Measurements from ENCODE around the gene FSHB. TPM values are rescaled to one million over a fixed set of nuclear protein-coding genes. Genes with fewer than 3 reads are reported as not detected.
"Not testable (repeated sequence)": the region's sequence is repeated elsewhere in the genome, so short reads cannot be mapped to it uniquely, and the experiment has no call there.

FSHB gene
- total RNA-seq, result not detected in 2 replicates

DNA sequence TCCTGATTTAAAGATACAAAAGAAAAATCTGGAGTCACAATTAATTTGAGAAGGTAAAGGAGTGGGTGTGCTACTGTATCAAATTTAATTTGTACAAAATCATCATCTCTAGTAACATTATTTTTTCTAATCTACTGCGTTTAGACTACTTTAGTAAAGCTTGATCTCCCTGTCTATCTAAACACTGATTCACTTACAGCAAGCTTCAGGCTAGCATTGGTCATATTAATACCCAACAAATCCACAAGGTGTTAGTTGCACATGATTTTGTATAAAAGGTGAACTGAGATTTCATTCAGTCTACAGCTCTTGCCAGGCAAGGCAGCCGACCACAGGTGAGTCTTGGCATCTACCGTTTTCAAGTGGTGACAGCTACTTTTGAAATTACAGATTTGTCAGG lies at the start of gene FSHB:
Gene FSHB (plus strand): TSS at position 301 of the 400 bp plus-strand sequence. CDS start 889 bp downstream, outside the sequence.
- H3K4me1 Mint-ChIP-seq, result no peaks in the 10 kb centered on the region
- DNase-seq, result no peak

DNA sequence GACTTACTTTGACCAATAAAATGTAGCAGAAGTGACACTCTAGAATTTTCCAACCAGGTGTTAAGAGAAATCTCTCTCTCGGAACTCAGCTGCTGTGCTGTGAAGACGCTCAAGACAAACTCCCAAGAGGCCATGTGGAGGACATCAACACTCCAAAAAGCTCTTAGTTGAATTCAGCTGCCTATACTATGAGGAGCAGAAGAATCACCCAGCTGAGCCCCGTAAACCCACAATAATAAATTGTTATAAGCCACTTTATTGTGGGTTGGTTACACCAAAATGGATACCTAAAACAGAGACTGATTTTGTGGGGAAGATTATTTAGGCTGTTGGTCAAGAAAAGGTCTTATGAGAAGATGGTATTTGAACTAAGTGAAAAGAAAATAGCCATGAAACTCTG lies 44.1 kb upstream of the FSHB start:
- Mint-ChIP-seq H3K27me3 (no peaks in the 10 kb centered on the region), H3K4me3 (no peak overlapping the region), H3K27ac (no peak overlapping the region), H3K9me3 (no peaks in the 10 kb centered on the region), H3K4me1 (no peaks in the 10 kb centered on the region), H3K36me3 (ENCODE audit: low read depth) (no peaks in the 10 kb centered on the region)
- intact Hi-C loops (cut with micrococcal nuclease), result no loop called here
- no peak for DNase-seq

More for the DNA sequence above, at the start of gene FSHB:
- Mint-ChIP-seq H3K9me3 (peaks cover 7% of the 10 kb centered on the region), H3K27me3 (no peaks in the 10 kb centered on the region), H3K4me3 (no peak within 1 kb of the TSS), H3K27ac (no peak within 1 kb of the TSS), H3K36me3 (ENCODE audit: low read depth) (no peaks in the 10 kb centered on the region)
- intact Hi-C loops (cut with micrococcal nuclease), result no loop called here

DNA sequence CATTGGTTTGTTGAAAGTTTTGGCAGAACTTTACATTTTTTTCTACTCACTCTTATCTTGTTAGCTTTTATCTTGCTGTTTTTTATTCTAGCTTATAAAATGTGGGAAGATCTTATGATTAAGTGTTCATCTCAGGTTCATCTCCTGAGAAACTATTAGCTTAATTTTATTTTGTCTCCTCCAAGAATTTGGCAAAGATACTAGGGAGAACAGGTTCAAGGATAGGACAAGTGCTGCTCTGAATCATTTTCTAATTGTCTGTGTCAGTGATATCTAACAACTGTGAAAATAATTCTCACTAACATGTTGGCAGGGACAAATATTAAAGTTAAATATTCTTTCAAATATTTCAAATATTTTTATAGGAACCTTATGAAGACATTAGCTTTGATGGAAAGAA lies 38.2 kb upstream of the FSHB start:
- H3K4me3 Mint-ChIP-seq, result no peak overlapping the region
- no peak overlapping the region for H3K27ac Mint-ChIP-seq
- no peaks in the 10 kb centered on the region for H3K9me3 Mint-ChIP-seq
- H3K4me1 Mint-ChIP-seq, result no peaks in the 10 kb centered on the region
- DNase-seq, result no peak
- H3K27me3 Mint-ChIP-seq, result peaks cover 2% of the 10 kb centered on the region
- H3K36me3 Mint-ChIP-seq (ENCODE audit: low read depth), result no peaks in the 10 kb centered on the region
- intact Hi-C loops (cut with micrococcal nuclease), result no loop called here

DNA sequence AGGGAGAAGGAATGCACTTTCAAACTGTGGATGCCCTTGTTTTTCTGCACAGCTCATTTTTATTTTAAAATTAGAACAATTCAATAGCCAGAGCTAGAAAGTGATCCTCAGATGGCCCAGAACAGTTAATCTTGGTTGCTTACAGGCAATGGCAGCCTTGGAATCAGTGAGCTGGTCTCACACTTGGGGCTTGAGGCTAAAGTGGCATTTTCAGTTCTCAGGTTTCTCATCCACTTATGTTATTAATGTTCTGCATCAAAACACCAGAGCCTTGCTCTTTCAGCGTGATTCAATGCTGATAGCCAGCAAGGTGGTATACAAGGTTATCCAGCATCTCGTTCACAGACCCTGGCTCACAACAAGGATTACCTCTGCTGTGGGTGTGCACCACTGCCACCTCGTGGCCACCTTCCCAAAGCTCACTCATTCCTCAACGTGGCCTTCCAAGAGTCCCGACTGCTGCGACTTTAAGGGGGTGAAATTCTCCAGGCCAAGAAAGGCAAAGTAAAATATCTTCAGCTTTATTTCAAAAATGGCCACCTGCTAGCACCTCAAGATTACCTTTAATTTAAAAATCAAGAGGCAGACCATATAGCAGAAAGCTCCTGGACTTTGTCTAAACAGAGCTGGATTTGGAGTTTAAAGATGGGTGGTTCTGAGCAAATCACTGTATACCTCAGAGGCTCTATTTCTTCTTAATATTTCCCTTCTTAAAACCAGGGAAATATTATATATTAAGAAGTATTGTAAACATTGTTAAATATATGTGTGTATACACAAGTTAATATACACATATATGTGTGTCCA lies 34.2 kb upstream of the FSHB start:
- intact Hi-C loops (cut with micrococcal nuclease), result no loop called here
- peaks cover 2% of the 10 kb centered on the region for H3K27me3 Mint-ChIP-seq
- peak; percentile 78 for DNase-seq
- no peak overlapping the region for H3K27ac Mint-ChIP-seq
- H3K4me1 Mint-ChIP-seq, result no peaks in the 10 kb centered on the region
- H3K4me3 Mint-ChIP-seq, result no peak overlapping the region
- no peaks in the 10 kb centered on the region for H3K36me3 Mint-ChIP-seq (ENCODE audit: low read depth)
- no peaks in the 10 kb centered on the region for H3K9me3 Mint-ChIP-seq

DNA sequence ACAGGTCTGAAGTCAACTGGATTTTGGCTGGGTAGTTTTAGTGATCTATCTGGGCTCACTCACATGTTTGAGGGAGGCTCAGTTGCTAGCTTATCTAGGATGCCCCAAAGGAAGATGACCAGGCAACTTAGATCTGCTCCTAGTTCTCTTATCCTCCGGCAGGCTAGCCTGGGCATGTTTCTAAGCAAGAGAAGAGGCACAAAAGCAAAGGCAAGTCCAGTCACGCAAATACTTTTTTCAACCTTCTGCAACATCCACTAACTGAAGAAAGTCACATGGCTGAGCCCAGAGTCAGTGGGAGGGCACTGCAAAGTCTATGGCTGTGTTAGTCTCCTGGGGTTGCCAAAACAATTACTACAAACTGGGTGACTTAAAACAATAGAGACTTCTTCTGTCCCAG lies 32.9 kb upstream of the FSHB start:
- H3K27me3 Mint-ChIP-seq, result no peaks in the 10 kb centered on the region
- intact Hi-C loops (cut with micrococcal nuclease), result no loop called here
- H3K27ac Mint-ChIP-seq, result no peak overlapping the region
- no peaks in the 10 kb centered on the region for H3K4me1 Mint-ChIP-seq
- no peak for DNase-seq
- no peaks in the 10 kb centered on the region for H3K36me3 Mint-ChIP-seq (ENCODE audit: low read depth)
- no peaks in the 10 kb centered on the region for H3K9me3 Mint-ChIP-seq
- H3K4me3 Mint-ChIP-seq, result no peak overlapping the region

DNA sequence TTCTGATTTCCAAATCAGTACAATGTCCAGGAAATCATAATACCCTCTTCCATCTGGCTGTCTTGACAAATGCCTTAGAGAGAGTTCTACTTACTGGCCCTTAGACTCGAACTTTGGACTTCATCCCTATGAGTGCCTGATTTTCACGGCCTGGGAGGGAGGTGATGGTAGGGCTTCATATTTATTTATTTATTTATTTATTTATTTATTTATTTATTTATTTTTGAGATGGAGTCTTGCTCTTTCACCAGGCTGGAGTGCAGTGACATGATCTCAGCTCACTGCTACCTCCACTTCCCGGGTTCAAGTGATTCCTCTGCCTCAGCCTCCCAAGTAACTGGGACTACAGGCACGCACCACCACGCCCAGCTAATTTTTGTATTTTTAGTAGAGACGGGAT lies 27.8 kb upstream of the FSHB start:
- H3K27me3 Mint-ChIP-seq; H3K27ac Mint-ChIP-seq; H3K9me3 Mint-ChIP-seq; H3K36me3 Mint-ChIP-seq (ENCODE audit: low read depth); intact Hi-C loops (cut with micrococcal nuclease); H3K4me1 Mint-ChIP-seq; DNase-seq; H3K4me3 Mint-ChIP-seq: not testable (repeated sequence)

DNA sequence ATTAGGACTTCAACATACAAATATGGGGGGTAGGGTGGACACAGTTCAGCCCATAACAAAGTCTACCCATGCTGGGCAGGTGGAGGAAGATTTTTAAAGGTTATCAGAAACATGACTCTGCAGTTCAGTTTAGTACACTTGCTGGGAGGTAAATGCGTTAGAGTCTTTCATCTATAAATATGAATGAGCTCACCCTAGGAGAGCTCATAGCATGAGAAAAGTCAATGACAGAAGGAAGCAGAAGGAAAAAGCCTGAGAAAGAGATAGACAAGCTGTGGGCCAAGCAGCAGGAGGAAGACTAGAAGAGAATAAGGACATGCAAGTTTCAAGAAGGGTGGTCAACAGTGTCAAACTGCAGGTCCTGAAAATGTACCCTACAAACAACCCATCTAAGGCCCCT lies 27.0 kb upstream of the FSHB start:
- intact Hi-C loops (cut with micrococcal nuclease), result no loop called here
- Mint-ChIP-seq H3K4me3 (no peak overlapping the region), H3K27me3 (no peaks in the 10 kb centered on the region), H3K27ac (no peak overlapping the region), H3K9me3 (no peaks in the 10 kb centered on the region), H3K36me3 (ENCODE audit: low read depth) (no peaks in the 10 kb centered on the region), H3K4me1 (no peaks in the 10 kb centered on the region)
- DNase-seq, result no peak

DNA sequence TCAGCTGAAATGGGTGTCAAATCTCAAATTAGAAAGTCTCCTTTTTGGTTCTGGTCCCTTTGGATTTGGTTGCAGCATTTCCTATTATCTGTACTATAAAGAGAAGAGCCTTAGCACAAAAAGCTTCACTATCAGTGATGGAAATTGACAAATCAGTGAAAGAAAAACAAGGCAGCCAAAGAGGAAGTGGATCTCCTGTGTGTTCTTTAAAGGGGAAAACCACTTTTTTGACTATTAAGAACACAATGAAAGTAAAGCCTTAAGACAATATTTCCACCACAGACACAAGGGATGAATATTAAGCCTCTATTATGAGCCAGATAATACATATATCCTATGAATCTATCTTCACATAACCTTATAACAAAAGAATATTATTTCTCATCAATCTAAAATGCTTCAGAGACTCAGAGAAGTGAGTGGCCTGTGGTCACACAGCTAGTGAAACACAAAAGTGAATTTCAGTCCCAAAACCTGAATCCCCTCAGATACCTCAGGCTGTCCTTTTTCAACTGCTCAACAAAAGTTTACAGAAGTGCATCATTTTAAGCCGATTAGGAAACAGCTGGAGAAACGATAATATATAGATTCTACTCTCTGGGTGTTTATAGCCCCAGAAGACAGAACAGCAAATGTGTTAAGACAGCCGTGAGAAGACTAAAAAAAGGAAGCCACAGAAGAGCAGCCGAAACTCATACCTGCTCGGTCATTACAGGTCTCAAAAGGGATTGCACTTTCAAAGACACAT lies 24.4 kb upstream of the FSHB start:
- Mint-ChIP-seq H3K4me1 (no peaks in the 10 kb centered on the region), H3K4me3 (no peak overlapping the region), H3K9me3 (no peaks in the 10 kb centered on the region), H3K27ac (no peak overlapping the region), H3K36me3 (ENCODE audit: low read depth) (no peaks in the 10 kb centered on the region), H3K27me3 (no peaks in the 10 kb centered on the region)
- DNase-seq, result no peak
- intact Hi-C loops (cut with micrococcal nuclease), result no loop called here

DNA sequence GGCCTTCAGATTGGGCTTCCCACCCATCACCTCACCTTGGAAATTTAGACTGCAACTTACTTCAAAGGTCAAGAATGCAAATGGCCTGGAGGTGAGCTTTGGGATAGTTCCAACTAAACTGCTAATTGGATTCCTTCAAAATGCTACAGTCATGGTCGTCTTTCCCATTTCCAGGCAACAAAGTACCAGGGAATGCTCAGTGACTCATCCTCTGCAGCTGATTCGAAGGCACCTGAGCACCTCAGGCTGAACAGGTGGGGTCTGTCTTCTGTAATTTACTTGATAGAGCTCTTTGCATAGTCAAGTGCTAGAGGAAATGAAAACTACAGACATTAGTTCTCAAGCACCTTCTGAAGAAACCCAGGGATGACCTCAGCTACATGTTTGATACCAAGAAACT lies 20.5 kb upstream of the FSHB start:
- no peaks in the 10 kb centered on the region for H3K27me3 Mint-ChIP-seq
- no peak overlapping the region for H3K4me3 Mint-ChIP-seq
- no peaks in the 10 kb centered on the region for H3K36me3 Mint-ChIP-seq (ENCODE audit: low read depth)
- no peaks in the 10 kb centered on the region for H3K4me1 Mint-ChIP-seq
- intact Hi-C loops (cut with micrococcal nuclease), result no loop called here
- H3K9me3 Mint-ChIP-seq, result no peaks in the 10 kb centered on the region
- no peak for DNase-seq
- H3K27ac Mint-ChIP-seq, result no peak overlapping the region

DNA sequence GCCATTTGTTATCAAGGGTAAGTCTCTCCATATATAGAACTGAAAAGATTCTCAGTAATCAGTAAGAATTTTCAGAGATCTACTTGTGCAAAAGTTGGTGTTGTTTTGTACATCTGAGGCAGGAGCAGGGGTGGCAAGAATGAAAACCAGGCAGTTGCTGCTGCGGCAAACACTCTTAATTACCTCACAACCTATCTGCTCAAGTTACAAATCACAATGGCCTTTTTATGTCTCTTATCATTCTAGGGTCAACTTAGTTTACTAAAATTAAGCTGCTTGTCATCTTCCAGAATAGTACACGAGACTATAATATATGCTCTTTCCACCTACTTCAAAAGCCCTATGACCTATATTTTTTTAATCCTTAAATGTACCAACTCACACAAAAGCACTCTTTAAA lies 14.3 kb upstream of the FSHB start:
- no peaks in the 10 kb centered on the region for H3K36me3 Mint-ChIP-seq (ENCODE audit: low read depth)
- no peaks in the 10 kb centered on the region for H3K4me1 Mint-ChIP-seq
- no peak overlapping the region for H3K27ac Mint-ChIP-seq
- intact Hi-C loops (cut with micrococcal nuclease), result no loop called here
- H3K4me3 Mint-ChIP-seq, result no peak overlapping the region
- H3K9me3 Mint-ChIP-seq, result no peaks in the 10 kb centered on the region
- no peak for DNase-seq
- no peaks in the 10 kb centered on the region for H3K27me3 Mint-ChIP-seq

DNA sequence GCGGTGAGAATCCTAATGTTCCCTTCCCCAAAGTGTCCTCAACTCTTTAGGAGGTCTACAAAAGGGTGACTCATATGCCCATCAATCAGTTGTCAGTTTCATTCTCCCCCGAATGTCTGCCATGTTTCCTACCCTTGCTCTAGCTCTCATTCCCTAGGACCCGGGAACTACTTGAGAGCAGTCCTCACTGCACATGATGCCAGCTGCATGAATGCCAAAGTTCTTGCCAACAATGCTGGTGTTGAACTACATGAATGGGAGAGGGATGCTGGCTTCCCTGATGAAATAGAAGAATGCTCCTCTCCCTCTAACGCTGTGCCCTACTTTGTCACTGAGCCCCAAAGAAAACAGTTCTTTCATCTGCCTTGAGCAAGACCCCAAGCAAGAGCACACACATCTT lies 12.5 kb upstream of the FSHB start:
- Mint-ChIP-seq H3K27me3 (no peaks in the 10 kb centered on the region), H3K4me1 (no peaks in the 10 kb centered on the region), H3K27ac (no peak overlapping the region), H3K4me3 (no peak overlapping the region), H3K36me3 (ENCODE audit: low read depth) (no peaks in the 10 kb centered on the region), H3K9me3 (no peaks in the 10 kb centered on the region)
- intact Hi-C loops (cut with micrococcal nuclease), result no loop called here
- no peak for DNase-seq

DNA sequence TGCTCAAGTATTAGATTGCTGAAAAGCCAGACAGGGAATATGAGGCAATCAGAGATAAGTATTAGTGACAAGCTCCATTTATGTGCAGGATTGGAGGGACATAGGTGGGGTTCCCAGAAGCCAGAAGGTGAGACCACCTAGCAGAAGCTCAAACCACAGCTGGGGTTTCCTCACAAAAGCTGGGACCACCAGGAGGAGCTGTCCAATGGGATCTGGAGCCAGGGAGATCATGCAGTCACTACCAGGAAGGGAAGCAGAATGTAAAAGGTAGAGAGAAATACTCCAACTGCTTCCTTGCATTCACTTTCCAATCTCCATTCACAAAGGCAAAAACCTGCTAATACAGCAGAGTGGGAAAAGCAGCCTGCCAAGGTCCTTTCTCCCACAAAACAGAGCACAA lies 5.2 kb upstream of the FSHB start:
- Mint-ChIP-seq H3K4me3 (no peak overlapping the region), H3K4me1 (no peaks in the 10 kb centered on the region), H3K27me3 (no peaks in the 10 kb centered on the region), H3K36me3 (ENCODE audit: low read depth) (no peaks in the 10 kb centered on the region), H3K27ac (no peak overlapping the region), H3K9me3 (peaks cover 7% of the 10 kb centered on the region)
- no peak for DNase-seq
- intact Hi-C loops (cut with micrococcal nuclease), result no loop called here

DNA sequence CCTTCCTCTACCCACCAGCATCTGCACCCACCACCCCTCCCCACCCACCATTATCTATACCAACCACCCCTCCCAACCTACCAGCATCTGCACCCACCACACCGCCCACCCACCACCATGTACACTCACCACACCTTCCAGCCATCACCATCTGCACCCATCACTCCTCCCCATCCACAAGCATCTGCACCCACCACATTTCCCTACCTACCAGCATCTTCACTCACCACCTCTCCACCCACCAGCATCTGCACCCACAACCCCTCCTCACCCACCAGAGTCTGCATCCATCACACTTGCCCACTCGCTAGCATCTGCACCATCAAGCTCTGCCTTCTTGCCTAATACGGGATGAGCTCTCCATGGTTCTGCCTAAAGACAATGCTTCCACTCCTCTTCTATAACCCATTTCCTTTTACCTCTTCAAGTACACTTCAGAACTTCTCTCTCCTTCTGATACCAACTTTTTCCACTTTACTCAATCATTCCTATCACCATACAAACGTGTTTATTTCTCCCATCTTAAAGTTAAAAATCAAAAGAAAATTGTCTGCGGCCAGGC lies 2.4 kb upstream of the FSHB start:
- Mint-ChIP-seq H3K36me3 (ENCODE audit: low read depth) (no peaks in the 10 kb centered on the region), H3K9me3 (peaks cover 7% of the 10 kb centered on the region), H3K4me3 (no peak overlapping the region), H3K27me3 (no peaks in the 10 kb centered on the region), H3K27ac (no peak overlapping the region), H3K4me1 (no peaks in the 10 kb centered on the region)
- no peak for DNase-seq
- intact Hi-C loops (cut with micrococcal nuclease), result no loop called here

DNA sequence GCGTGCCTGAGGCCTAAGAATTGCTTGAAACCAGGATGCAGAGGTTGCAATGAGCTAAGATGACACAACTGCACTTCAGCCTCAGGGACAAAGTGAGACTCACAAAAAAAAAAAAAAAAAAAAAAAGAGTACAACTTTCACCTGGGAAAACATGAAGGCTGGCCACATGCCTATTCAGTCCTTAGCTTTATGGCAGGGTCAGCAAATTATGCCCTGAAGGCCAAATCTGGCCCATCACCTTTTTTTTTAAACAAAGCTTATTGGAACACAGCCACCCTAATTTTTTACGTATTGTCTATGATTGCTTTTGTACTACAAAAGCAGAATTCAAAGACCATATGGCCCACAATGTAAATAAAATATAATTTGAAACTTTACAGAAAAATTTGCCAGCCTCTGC lies 8.2 kb downstream of the FSHB start:
- no peak overlapping the region for H3K4me3 Mint-ChIP-seq
- no peak for DNase-seq
- H3K36me3 Mint-ChIP-seq (ENCODE audit: low read depth), result no peaks in the 10 kb centered on the region
- H3K27me3 Mint-ChIP-seq, result peaks cover 3% of the 10 kb centered on the region
- no peaks in the 10 kb centered on the region for H3K9me3 Mint-ChIP-seq
- H3K4me1 Mint-ChIP-seq, result no peaks in the 10 kb centered on the region
- H3K27ac Mint-ChIP-seq, result no peak overlapping the region
- intact Hi-C loops (cut with micrococcal nuclease), result no loop called here

Data from activated CD4-positive, alpha-beta T cell treated with anti-CD3 and anti-CD28 coated beads, Interleukin-2, amount 10 ng/mL, durations not matched to agents 24 days and 14 days (primary cell).